K562 (cell line): ENCODE data around the gene DPPA2. TPM values are rescaled to one million over a fixed set of nuclear protein-coding genes. Genes with fewer than 3 reads are reported as not detected.

Source experiments
- ATAC-seq: fragments of 200-7000 bp; cut with Tn5 transposase; 3 replicates; pipeline ENCODE4 v1.9.1; 2020; ENCODE audit warnings: moderate library complexity
- BruUV-seq: library from RNA; stranded (reverse); fragments of 400-500 nt; replicated peaks from 2 replicates; lab custom pipeline; 2021; lab: Mats Ljungman, UMichigan
- CTCF ChIA-PET: fragments of 300-600 bp; formaldehyde crosslinking; extraction: SDS; loops from one replicate; lab custom pipeline; 2021; ENCODE audit warnings: low intra/inter-chr PET ratio; lab: Yijun Ruan, JAX
- POLR2A ChIA-PET: fragments of 300-600, 350-650 bp; sonication (Branson Sonifier 250); formaldehyde crosslinking; extraction: SDS; loops from one replicate; lab custom pipeline; 2021; ENCODE audit warnings: antibody characterized with exemption, inconsistent platforms; lab: Yijun Ruan, JAX
- DNase-seq, 4 experiments: peaks; one replicate each; pipeline versions ENCODE4 v3.0.0 to v3.0.0-alpha.2; 2011 to 2018; ENCODE audit warnings: low spot score in 3 of 4, mixed read lengths in 3 of 4; ENCODE audit errors: extremely low read depth in 1 of 4
- FAIRE-seq: peaks from 2 replicates; lab custom pipeline; 2011; peaks lifted over from hg19 to GRCh38; lab: Jason Lieb, UNC
- H2AFZ ChIP-seq: 2 replicates; pipeline ENCODE4 v1.6.0; 2011; ENCODE audit warnings: low read depth, low read length, control low read depth, inconsistent platforms
- H3K27ac ChIP-seq: fragments of 200-600 bp; 3 replicates; pipeline ENCODE4 v1.8.0; 2011; ENCODE audit warnings: low read depth, mild to moderate bottlenecking, control low read depth, inconsistent platforms, low read length, moderate library complexity, mixed read lengths; ENCODE audit errors: extremely low read depth
- H3K27me3 ChIP-seq, 2 experiments: fragments of 300-600 bp in 1 of 2; 2 replicates in 1 of 2; 3 replicates in 1 of 2; pipeline versions ENCODE4 v1.6.0 to v1.8.0; 2011; ENCODE audit warnings: inconsistent platforms in 2 of 2, low read length in 2 of 2, mild to moderate bottlenecking in 1 of 2, mixed read lengths in 1 of 2, moderate library complexity in 1 of 2; ENCODE audit not compliant: control insufficient read depth in 2 of 2, insufficient read depth in 2 of 2
- H3K36me3 ChIP-seq: fragments of 300-600 bp; 3 replicates; pipeline ENCODE4 v1.8.0; 2011; ENCODE audit warnings: mild to moderate bottlenecking, low read length, inconsistent platforms; ENCODE audit not compliant: control insufficient read depth, insufficient read depth
- H3K4me1 ChIP-seq, 2 experiments: fragments of 200-600 bp in 1 of 2; replicated peaks in 1 of 2; 2 replicates in 1 of 2; 3 replicates in 1 of 2; pipeline versions ENCODE4 v1.5.1 to v1.8.0; 2011; ENCODE audit warnings: inconsistent platforms in 2 of 2, low read length in 2 of 2, mild to moderate bottlenecking in 1 of 2, mixed read lengths in 1 of 2, moderate library complexity in 1 of 2; ENCODE audit not compliant: control insufficient read depth in 2 of 2, insufficient read depth in 2 of 2
- H3K4me2 ChIP-seq: 2 replicates; pipeline ENCODE4 v1.6.1; 2011; ENCODE audit warnings: low read length, control low read depth, inconsistent platforms, mixed read lengths; ENCODE audit not compliant: insufficient read depth
- H3K4me3 ChIP-seq: fragments of 200-600 bp; sonication (generic), shearing (Covaris generic); 2 replicates; pipeline ENCODE4 v1.5.1; 2016; ENCODE audit warnings: control low read depth, inconsistent platforms
- H3K79me2 ChIP-seq: fragments of 200-600 bp; 3 replicates; pipeline ENCODE4 v1.8.0; 2011; ENCODE audit warnings: low read length, inconsistent platforms; ENCODE audit not compliant: control insufficient read depth, insufficient read depth
- H3K9ac ChIP-seq, 2 experiments: 2 replicates each; pipeline versions ENCODE4 v1.6.0 to v1.6.1; 2011; ENCODE audit warnings: low read depth in 2 of 2, low read length in 2 of 2, control low read depth in 1 of 2, inconsistent platforms in 1 of 2, mild to moderate bottlenecking in 1 of 2, mixed read lengths in 1 of 2; ENCODE audit not compliant: insufficient read depth in 1 of 2
- H3K9me1 ChIP-seq: one replicate; pipeline ENCODE4 v1.6.0; 2011; ENCODE audit warnings: inconsistent platforms, mild to moderate bottlenecking, low read length, moderate library complexity; ENCODE audit not compliant: control insufficient read depth, insufficient read depth
- H3K9me3 ChIP-seq: replicated peaks from 2 replicates; pipeline ENCODE4 v1.5.1; 2011; ENCODE audit warnings: low read depth, low read length, inconsistent platforms; ENCODE audit not compliant: control insufficient read depth, insufficient read depth
- H4K20me1 ChIP-seq: replicated peaks from 2 replicates; pipeline ENCODE4 v1.6.1; 2011; ENCODE audit warnings: low read length, inconsistent platforms, mixed read lengths; ENCODE audit not compliant: control insufficient read depth, insufficient read depth
- FOXK2 ChIP-seq, 2 experiments: fragments of 450-650 bp; IDR thresholded peaks in 1 of 2; conservative IDR thresholded peaks in 1 of 2; 2 replicates each; pipeline ENCODE4 v1.6.1; 2016; ENCODE audit warnings: low read depth in 2 of 2, mild to moderate bottlenecking in 1 of 2
- NFRKB ChIP-seq: fragments of 450-650 bp; IDR thresholded peaks from 2 replicates; pipeline ENCODE4 v1.6.1; 2016; ENCODE audit warnings: low read depth
- RFX7 ChIP-seq: fragments of 250-450 bp; sonication (Bioruptor Pico); IDR thresholded peaks from 2 replicates; pipeline ENCODE4 v1.5.1; 2021; ENCODE audit warnings: mild to moderate bottlenecking
- U2AF1 ChIP-seq: fragments of 200-400 bp; formaldehyde crosslinking; optimal IDR thresholded peaks from 2 replicates; pipeline ENCODE3; 2017; ENCODE audit warnings: mild to moderate bottlenecking, low read depth, low read length, moderate library complexity
- ZEB2 ChIP-seq: fragments of 450-650 bp; IDR thresholded peaks from 2 replicates; pipeline ENCODE4 v1.6.1; 2016
- ZNF197 ChIP-seq: fragments of 200-800 bp; sonication (Bioruptor generic); IDR thresholded peaks from 2 replicates; pipeline ENCODE4 v1.6.1; 2016; ENCODE audit warnings: low read depth, missing genetic modification characterization, missing compliant biosample characterization
- ZNF354B ChIP-seq: fragments of 250-450 bp; sonication (Bioruptor Pico); IDR thresholded peaks from 2 replicates; pipeline ENCODE4 v1.4.0; 2020
- ZNF778 ChIP-seq: fragments of 450-650 bp; formaldehyde crosslinking; IDR thresholded peaks from 2 replicates; pipeline ENCODE4 v1.4.0; 2020; ENCODE audit warnings: mild to moderate bottlenecking, moderate library complexity
- in situ Hi-C: fragments of 300-500 bp; cut with MboI; formaldehyde crosslinking; loops from 4 replicates; pipeline ENCODE4 v1.15.0; 2018; ENCODE audit warnings: inconsistent platforms, mixed read lengths
- intact Hi-C: fragments of 100-400 bp; cut with micrococcal nuclease; formaldehyde crosslinking; loops from 2 replicates; pipeline ENCODE4 v1.14.2; 2022
- polyA plus RNA-seq, 8 experiments: library from polyadenylated mRNA; depleted of rRNA in 4 of 8; stranded (reverse) in 5 of 8; unstranded in 3 of 8; fragments of >200 nt; fragmentation: Nextera tagmentation in 2 of 8; fragmentation: Illumina TruSeq in 1 of 8; extraction: Ambion mirVana in 2 of 8; extraction: Trizol in 1 of 8; gene quantifications; 2 replicates each; pipeline versions ENCODE4 v1.2.1 to v1.2.3, GENCODE V29; 2011 to 2014; ENCODE audit warnings: inconsistent platforms in 1 of 8, missing spikeins in 1 of 8
- total RNA-seq, 7 experiments: library from RNA; depleted of rRNA in 6 of 7; stranded (reverse); fragments of >200 nt in 6 of 7; fragmentation: Illumina TruSeq in 2 of 7; extraction: Trizol in 2 of 7; gene quantifications; 2 replicates each; pipeline versions ENCODE4 v1.2.1 to v1.2.3, GENCODE V29; 2011 to 2021; ENCODE audit warnings: low replicate concordance in 1 of 7
- TF ChIP-seq, protein P1 (sequence below): fragments of 450-650 bp; IDR thresholded peaks from 2 replicates; pipeline ENCODE4 v1.7.0; 2016; ENCODE audit warnings: borderline replicate concordance
- TF ChIP-seq, protein P2 (sequence below): sonication (generic); formaldehyde crosslinking; IDR thresholded peaks from 2 replicates; pipeline ENCODE4 v1.8.0; 2022; ENCODE audit warnings: mild to moderate bottlenecking, missing genetic modification reagents

Gene DPPA2
- total and polyA plus RNA-seq, 9 of the 15 experiments (the other 6 are each of a cell fraction or from before 2014, with no cell fraction given), result 0.04 TPM; not detected in 8

DNA sequence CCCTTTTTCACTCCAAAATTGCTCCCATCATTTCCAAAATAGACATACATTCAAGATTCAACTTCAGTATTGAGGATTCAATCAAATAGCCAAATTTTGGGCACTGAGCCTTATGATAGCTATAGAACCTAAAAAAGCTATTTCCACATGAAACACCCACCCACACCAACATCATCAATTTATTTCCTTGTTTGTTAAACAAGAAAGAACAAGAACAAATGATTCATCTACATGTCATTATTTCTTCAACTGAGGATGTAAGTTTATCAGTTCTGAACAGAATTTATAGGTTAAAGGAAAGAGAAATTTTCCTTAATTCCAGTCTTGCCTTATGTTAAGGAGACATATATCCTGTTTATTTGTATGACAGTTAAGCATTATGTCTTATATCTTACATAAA lies 32.2 kb downstream of the DPPA2 start:
- in situ Hi-C loops, result no loop called here
- no TSS peak for BruUV-seq
- H3K9ac ChIP-seq, result no peak overlapping the region
- H3K4me3 ChIP-seq, result no peak overlapping the region
- FAIRE-seq (no peak), DNase-seq (no peak)
- no peaks in the 10 kb centered on the region for H3K9me1 ChIP-seq
- no peaks in the 10 kb centered on the region for H3K79me2 ChIP-seq
- CTCF ChIA-PET, result no interaction called here
- H4K20me1 ChIP-seq, result no peaks in the 10 kb centered on the region
- no peaks in the 10 kb centered on the region for H3K36me3 ChIP-seq
- no peak overlapping the region for H3K27ac ChIP-seq
- TF ChIP-seq ZEB2 (no peak), ZNF778 (CRISPR knock-in tag) (no peak), ZNF197 (CRISPR knock-in tag) (no peak), RFX7 (CRISPR knock-in tag) (no peak), NFRKB (no peak), ZNF354B (CRISPR knock-in tag) (no peak), U2AF1 (no peak), FOXK2 (conservative IDR thresholded peaks at IDR 0.05 in 1 of 2, IDR thresholded peaks at IDR 0.05 in 1 of 2; ENCODE audit: low read depth in 2 of 2) (no peak)
- TF ChIP-seq, protein P1, sequence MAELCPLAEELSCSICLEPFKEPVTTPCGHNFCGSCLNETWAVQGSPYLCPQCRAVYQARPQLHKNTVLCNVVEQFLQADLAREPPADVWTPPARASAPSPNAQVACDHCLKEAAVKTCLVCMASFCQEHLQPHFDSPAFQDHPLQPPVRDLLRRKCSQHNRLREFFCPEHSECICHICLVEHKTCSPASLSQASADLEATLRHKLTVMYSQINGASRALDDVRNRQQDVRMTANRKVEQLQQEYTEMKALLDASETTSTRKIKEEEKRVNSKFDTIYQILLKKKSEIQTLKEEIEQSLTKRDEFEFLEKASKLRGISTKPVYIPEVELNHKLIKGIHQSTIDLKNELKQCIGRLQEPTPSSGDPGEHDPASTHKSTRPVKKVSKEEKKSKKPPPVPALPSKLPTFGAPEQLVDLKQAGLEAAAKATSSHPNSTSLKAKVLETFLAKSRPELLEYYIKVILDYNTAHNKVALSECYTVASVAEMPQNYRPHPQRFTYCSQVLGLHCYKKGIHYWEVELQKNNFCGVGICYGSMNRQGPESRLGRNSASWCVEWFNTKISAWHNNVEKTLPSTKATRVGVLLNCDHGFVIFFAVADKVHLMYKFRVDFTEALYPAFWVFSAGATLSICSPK, result no peak
- TF ChIP-seq, protein P2, sequence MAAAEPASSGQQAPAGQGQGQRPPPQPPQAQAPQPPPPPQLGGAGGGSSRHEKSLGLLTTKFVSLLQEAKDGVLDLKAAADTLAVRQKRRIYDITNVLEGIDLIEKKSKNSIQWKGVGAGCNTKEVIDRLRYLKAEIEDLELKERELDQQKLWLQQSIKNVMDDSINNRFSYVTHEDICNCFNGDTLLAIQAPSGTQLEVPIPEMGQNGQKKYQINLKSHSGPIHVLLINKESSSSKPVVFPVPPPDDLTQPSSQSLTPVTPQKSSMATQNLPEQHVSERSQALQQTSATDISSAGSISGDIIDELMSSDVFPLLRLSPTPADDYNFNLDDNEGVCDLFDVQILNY (CRISPR knock-in tag), result no peak
- TF ChIP-seq, all 486 proteins: peak for 0
- Histone ChIP-seq H3K4me1 (no peaks in the 10 kb centered on the region), H3K4me2 (no peak overlapping the region), H3K27me3 (no peaks in the 10 kb centered on the region), H2AFZ (no peak overlapping the region), H3K9me3 (no peaks in the 10 kb centered on the region)
- intact Hi-C loops, result no loop called here
- POLR2A ChIA-PET, result no interaction called here
- ATAC-seq, result no peak
